OCI-LY7 (cell line): ENCODE data around the gene PEMT. TPM values are rescaled to one million over a fixed set of nuclear protein-coding genes. Genes with fewer than 3 reads are reported as not detected.

Experiments used
- BruUV-seq: library from RNA; stranded (reverse); fragments of 400-500 nt; replicated peaks from 2 replicates; lab custom pipeline; 2021; lab: Mats Ljungman, UMichigan
- CTCF ChIA-PET: fragments of 300-600 bp; sonication (Branson Sonifier 250); formaldehyde crosslinking; loops from one replicate; lab custom pipeline; 2022; ENCODE audit warnings: antibody characterized with exemption; ENCODE audit not compliant: unreplicated experiment; lab: Charles Lee
- POLR2A ChIA-PET: fragments of 300-600 bp; sonication (Branson Sonifier 250); formaldehyde crosslinking; loops from one replicate; lab custom pipeline; 2022; ENCODE audit warnings: antibody characterized with exemption; lab: Charles Lee
- DNase-seq: peaks from one replicate; pipeline ENCODE4 v3.0.0-alpha.2; 2015; ENCODE audit warnings: low spot score
- H2AFZ ChIP-seq: fragments of 200-600 bp; sonication (generic), shearing (Covaris generic); 2 replicates; pipeline ENCODE4 v1.6.1; 2014; ENCODE audit warnings: mild to moderate bottlenecking, antibody characterized with exemption, low read length, moderate library complexity
- H3K27ac ChIP-seq: fragments of 200-600 bp; sonication (generic); 2 replicates; pipeline ENCODE4 v1.5.1; 2014; ENCODE audit warnings: mixed run types, low read depth, mild to moderate bottlenecking, moderate library complexity, low read length, inconsistent platforms; ENCODE audit not compliant: poor library complexity, severe bottlenecking
- H3K36me3 ChIP-seq: fragments of 200-600 bp; sonication (generic); 2 replicates; pipeline ENCODE4 v1.6.1; 2014; ENCODE audit warnings: mild to moderate bottlenecking, antibody characterized with exemption, low read length, moderate library complexity, mixed read lengths; ENCODE audit not compliant: insufficient read depth
- H3K4me1 ChIP-seq: fragments of 200-600 bp; sonication (generic); 2 replicates; pipeline ENCODE4 v1.5.1; 2014; ENCODE audit warnings: mild to moderate bottlenecking, low read length; ENCODE audit not compliant: insufficient read depth, poor library complexity, severe bottlenecking
- H3K4me2 ChIP-seq: fragments of 200-600 bp; sonication (generic); 2 replicates; pipeline ENCODE4 v1.6.1; 2014; ENCODE audit warnings: mild to moderate bottlenecking, low read length
- H3K4me3 ChIP-seq: fragments of 200-600 bp; sonication (generic); 2 replicates; pipeline ENCODE4 v1.5.1; 2014; ENCODE audit warnings: mild to moderate bottlenecking, low read depth, low read length; ENCODE audit not compliant: poor library complexity, severe bottlenecking
- H3K79me2 ChIP-seq: fragments of 200-600 bp; sonication (generic); 2 replicates; pipeline ENCODE4 v1.6.1; 2016; ENCODE audit warnings: low read depth, mild to moderate bottlenecking, low read length, moderate library complexity, mixed read lengths; ENCODE audit not compliant: insufficient read depth
- H3K9me2 ChIP-seq: fragments of 200-600 bp; sonication (generic); 2 replicates; pipeline ENCODE4 v1.6.1; 2016; ENCODE audit warnings: mild to moderate bottlenecking, low read length, mixed read lengths; ENCODE audit not compliant: insufficient read depth
- H3K9me3 ChIP-seq: fragments of 200-600 bp; sonication (generic); 2 replicates; pipeline ENCODE4 v1.6.1; 2014; ENCODE audit warnings: mild to moderate bottlenecking, mixed run types, low read length, mixed read lengths
- H4K20me1 ChIP-seq: fragments of 200-600 bp; sonication (generic); 2 replicates; pipeline ENCODE4 v1.6.1; 2014; ENCODE audit warnings: mild to moderate bottlenecking, antibody characterized with exemption, low read length, moderate library complexity, mixed read lengths; ENCODE audit not compliant: insufficient read depth
- EZH2phosphoT487 ChIP-seq: fragments of 200-600 bp; sonication (generic); IDR thresholded peaks from 2 replicates; pipeline ENCODE4 v1.6.1; 2018; ENCODE audit warnings: low read depth, borderline replicate concordance, mild to moderate bottlenecking, mixed run types, antibody characterized with exemption, low read length, moderate library complexity, mixed read lengths
- intact Hi-C: fragments of 100-400 bp; cut with micrococcal nuclease; formaldehyde crosslinking; loops from one replicate; pipeline ENCODE4 v1.10.0; 2022; ENCODE audit not compliant: unreplicated experiment
- total RNA-seq, 2 experiments: library from RNA; depleted of rRNA in 1 of 2; stranded (reverse); fragments of >200 nt in 1 of 2; shearing (Covaris generic) in 1 of 2; gene quantifications; 2 replicates each; pipeline ENCODE4 v1.2.3, GENCODE V29; 2014 to 2022
- TF ChIP-seq, protein P1 (sequence below): fragments of 200-600 bp; sonication (generic); conservative IDR thresholded peaks from 2 replicates; pipeline ENCODE4 v1.5.1; 2014; ENCODE audit warnings: mild to moderate bottlenecking, antibody characterized with exemption, low read length, moderate library complexity, mixed read lengths

Gene PEMT
- total RNA-seq, 2 experiments from 2014 or later = 27.3 to 53.5 TPM

DNA sequence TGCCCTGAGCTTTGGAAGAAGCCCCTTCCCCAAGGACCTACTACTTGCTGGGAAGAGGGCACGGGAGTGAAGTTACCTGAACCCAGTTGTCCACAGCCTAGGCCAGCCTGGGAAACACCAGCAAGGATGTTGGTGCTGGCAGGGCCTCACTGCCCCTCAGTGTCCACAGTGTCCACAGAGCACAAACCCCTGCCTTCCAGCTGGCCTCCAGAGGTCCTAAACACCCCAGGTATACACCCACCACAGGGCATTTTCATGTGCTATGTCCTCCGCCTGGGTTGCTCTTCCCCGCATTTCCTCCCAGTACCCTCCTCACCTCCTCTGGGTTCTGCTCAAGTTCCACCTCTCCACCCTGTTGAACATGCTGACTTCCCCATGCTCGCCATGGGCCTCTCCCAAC, 4.2 kb upstream of the PEMT start:
- H3K79me2 ChIP-seq = peaks cover 3% of the 10 kb centered on the region; the same call in 1 of the 2 replicates
- CTCF ChIA-PET = no interaction called here
- peaks cover 8% of the 10 kb centered on the region for H3K4me1 ChIP-seq
- H4K20me1 ChIP-seq = no peaks in the 10 kb centered on the region
- intact Hi-C loops = no loop called here
- no peak overlapping the region for H2AFZ ChIP-seq
- TF ChIP-seq, protein P1, sequence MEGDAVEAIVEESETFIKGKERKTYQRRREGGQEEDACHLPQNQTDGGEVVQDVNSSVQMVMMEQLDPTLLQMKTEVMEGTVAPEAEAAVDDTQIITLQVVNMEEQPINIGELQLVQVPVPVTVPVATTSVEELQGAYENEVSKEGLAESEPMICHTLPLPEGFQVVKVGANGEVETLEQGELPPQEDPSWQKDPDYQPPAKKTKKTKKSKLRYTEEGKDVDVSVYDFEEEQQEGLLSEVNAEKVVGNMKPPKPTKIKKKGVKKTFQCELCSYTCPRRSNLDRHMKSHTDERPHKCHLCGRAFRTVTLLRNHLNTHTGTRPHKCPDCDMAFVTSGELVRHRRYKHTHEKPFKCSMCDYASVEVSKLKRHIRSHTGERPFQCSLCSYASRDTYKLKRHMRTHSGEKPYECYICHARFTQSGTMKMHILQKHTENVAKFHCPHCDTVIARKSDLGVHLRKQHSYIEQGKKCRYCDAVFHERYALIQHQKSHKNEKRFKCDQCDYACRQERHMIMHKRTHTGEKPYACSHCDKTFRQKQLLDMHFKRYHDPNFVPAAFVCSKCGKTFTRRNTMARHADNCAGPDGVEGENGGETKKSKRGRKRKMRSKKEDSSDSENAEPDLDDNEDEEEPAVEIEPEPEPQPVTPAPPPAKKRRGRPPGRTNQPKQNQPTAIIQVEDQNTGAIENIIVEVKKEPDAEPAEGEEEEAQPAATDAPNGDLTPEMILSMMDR = no peak
- no peak for TF ChIP-seq EZH2phosphoT487
- H3K36me3 ChIP-seq = no peaks in the 10 kb centered on the region
- no TSS peak for BruUV-seq
- no peaks in the 10 kb centered on the region for H3K9me3 ChIP-seq
- no peak overlapping the region for H3K27ac ChIP-seq
- no peak overlapping the region for H3K4me2 ChIP-seq
- no peaks in the 10 kb centered on the region for H3K9me2 ChIP-seq
- POLR2A ChIA-PET = interaction anchor here (0.6 kb wide), 1 partner anchor 62 kb away, joined by 4 read pairs; no protein-coding TSS in a partner anchor
- no peak overlapping the region for H3K4me3 ChIP-seq
- DNase-seq = no peak

DNA sequence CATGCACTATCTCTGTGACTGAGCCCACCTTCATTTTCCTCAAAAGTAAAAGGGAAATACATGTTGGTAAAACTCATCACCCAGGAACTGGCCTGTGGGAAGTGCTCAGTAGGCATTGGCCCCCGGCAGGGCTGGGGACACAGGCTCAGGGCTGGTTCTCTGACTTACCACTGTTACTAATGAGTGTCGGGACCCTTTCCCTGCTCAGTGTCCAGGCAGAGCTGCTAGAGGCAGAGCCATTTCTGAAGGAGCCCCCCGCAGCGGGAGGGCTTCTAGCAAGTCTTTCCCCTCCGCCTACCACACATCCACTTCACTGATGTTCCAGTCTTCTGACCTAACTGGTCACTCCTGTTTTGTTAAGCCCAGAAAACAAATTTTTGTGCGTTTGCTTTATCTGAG, 1.7 kb upstream of the PEMT start:
- TF ChIP-seq, protein P1 = no peak
- no peak for TF ChIP-seq EZH2phosphoT487
- CTCF ChIA-PET = no interaction called here
- no peaks in the 10 kb centered on the region for H3K9me3 ChIP-seq
- POLR2A ChIA-PET = interaction anchor here (1.1 kb wide), 1 partner anchor 15 kb away, joined by 3 read pairs; no protein-coding TSS in a partner anchor
- H3K4me1 ChIP-seq = peaks cover 14% of the 10 kb centered on the region
- peak overlapping the region; percentile 84 for H3K4me2 ChIP-seq
- peak overlapping the region; percentile 56 for H3K27ac ChIP-seq
- no peaks in the 10 kb centered on the region for H4K20me1 ChIP-seq
- BruUV-seq = no TSS peak
- intact Hi-C loops = no loop called here
- DNase-seq = no peak
- H3K79me2 ChIP-seq = peaks cover 9% of the 10 kb centered on the region; the same call in 1 of the 2 replicates
- H3K9me2 ChIP-seq = no peaks in the 10 kb centered on the region
- H3K4me3 ChIP-seq = peak overlapping the region; percentile 87
- H3K36me3 ChIP-seq = no peaks in the 10 kb centered on the region
- H2AFZ ChIP-seq = no peak overlapping the region

DNA sequence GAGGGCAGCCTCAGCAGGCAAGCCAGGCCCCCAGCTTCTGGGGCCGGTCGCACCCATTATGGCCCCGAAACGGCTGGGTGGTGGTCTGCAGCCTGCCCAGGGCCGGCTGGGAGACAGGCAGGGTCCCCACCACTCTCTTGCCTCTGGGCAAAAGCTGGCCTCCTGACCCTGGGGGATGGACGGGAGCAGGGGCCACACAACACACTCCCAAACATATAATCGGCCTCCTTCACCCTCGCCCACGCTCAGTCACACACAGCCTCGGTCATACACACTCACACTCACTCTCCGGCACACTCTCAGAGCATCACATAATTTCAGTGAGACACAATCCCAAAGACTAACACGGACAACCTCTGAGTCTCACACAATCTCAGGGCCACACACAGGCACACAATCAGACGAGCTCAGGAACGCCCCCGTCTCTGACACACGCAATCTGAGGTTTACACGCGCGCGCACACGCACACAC, 589 bp downstream of the PEMT start:
- ChIA-PET POLR2A (interaction anchor here (1.1 to 1.9 kb wide), 4 partner anchors 13 to 95 kb away, joined by 3 to 5 read pairs (median 3); partner anchors contain the start of gene RASD1), CTCF (interaction anchor here (0.7 to 2.2 kb wide), 2 partner anchors 23 to 180 kb away, joined by 3 to 5 read pairs; no protein-coding TSS in a partner anchor)
- no peaks in the 10 kb centered on the region for H3K36me3 ChIP-seq
- peaks cover 9% of the 10 kb centered on the region; the same call in 1 of the 2 replicates for H3K79me2 ChIP-seq
- no peaks in the 10 kb centered on the region for H4K20me1 ChIP-seq
- no peak for DNase-seq
- peaks cover 14% of the 10 kb centered on the region for H3K4me1 ChIP-seq
- peak overlapping the region; percentile 87 for H3K4me3 ChIP-seq
- intact Hi-C loops = no loop called here
- no peaks in the 10 kb centered on the region for H3K9me2 ChIP-seq
- peak overlapping the region; percentile 76; the same call in 1 of the 2 replicates for H2AFZ ChIP-seq
- no TSS peak for BruUV-seq
- H3K4me2 ChIP-seq = peak overlapping the region; percentile 98
- no peaks in the 10 kb centered on the region for H3K9me3 ChIP-seq
- H3K27ac ChIP-seq = peak overlapping the region; percentile 53
- TF ChIP-seq, protein P1 = no peak
- no peak for TF ChIP-seq EZH2phosphoT487
